Non-pigmented ciliary epithelial cell (primary cell): ENCODE results near the gene KCNA1.

Experiments
- DNase-seq: peaks from one replicate; pipeline ENCODE4 v3.0.0-alpha.2; 2010; ENCODE audit warnings: low read depth

Gene KCNA1

DNA sequence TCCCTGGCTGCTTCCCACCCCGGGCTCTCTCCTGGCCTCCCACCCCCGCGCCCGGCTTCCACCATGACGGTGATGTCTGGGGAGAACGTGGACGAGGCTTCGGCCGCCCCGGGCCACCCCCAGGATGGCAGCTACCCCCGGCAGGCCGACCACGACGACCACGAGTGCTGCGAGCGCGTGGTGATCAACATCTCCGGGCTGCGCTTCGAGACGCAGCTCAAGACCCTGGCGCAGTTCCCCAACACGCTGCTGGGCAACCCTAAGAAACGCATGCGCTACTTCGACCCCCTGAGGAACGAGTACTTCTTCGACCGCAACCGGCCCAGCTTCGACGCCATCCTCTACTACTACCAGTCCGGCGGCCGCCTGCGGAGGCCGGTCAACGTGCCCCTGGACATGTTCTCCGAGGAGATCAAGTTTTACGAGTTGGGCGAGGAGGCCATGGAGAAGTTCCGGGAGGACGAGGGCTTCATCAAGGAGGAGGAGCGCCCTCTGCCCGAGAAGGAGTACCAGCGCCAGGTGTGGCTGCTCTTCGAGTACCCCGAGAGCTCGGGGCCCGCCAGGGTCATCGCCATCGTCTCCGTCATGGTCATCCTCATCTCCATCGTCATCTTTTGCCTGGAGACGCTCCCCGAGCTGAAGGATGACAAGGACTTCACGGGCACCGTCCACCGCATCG, 1.8 kb downstream of the KCNA1 start:
- DNase-seq: no peak

DNA sequence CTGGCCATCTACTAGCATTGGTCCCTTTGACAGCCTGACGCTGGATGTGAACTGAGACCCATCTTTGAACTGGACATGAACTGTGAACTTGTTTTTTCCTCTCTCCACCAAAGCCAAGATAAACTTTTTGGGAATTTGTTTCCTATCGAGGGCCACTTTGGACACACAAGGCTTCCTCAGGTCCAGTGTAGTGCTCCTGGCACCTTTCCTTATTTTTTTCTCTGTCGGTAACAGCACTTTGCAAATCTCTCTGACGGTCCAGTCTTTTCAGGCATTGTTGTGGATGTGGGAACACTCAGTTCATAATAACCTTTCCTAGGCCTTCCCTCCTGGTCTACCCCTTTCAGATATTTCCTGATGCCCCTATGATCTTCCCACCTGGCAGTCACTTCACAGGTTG, 5.0 kb downstream of the KCNA1 start:
- no peak for DNase-seq

DNA sequence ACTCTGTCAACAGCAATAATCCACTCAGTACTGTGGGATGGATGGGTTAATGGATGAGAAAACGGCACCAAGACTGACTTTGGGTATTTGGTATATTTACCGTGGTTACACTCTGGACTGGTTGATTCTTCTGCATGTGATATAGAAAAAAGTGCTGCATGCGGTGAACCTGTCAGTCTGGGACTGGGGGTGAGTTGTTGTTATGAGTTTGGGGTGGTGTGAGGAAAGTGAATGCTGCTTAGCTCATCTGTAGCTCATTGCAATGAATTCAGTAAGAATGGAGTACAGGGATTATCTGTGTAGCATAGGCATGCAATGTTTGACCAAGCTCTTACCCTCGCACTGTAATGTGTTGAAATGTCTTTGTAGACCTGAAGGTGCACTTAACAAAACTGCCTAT, 6.0 kb downstream of the KCNA1 start:
- no peak for DNase-seq

DNA sequence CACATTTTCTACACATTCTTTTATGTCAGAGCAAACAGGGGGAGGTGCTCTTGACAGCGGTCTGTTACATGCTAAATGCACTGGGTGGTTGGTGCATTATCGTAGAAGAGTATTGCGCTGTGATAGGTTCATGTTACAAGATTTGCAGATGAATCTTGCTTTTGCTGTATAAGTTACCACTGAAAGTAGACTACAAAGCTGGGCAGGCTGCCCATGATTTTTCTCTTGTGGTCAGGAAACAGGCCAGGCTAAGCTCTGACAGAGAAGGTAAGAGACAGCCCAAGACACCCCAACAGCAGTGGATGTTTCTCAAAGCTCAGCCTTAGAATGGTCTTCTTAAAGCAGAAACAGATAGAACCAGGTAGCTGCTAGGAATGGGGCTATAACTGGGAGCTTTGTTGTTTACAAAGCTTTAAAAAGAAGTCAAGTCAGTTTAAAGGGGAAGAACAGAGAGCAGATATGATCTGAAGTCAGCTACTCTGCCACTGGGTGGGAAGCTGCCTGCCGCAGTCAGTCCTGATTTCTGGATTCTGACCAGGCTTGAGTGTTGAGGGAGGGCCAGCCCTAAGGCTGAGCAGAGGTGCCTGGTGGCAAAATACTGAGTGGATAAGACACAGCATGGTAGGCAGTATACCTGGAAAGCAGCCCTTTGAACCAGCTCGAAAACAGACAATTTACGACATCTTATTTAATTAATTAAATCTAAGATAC, 9.4 kb downstream of the KCNA1 start:
- DNase-seq: no peak

DNA sequence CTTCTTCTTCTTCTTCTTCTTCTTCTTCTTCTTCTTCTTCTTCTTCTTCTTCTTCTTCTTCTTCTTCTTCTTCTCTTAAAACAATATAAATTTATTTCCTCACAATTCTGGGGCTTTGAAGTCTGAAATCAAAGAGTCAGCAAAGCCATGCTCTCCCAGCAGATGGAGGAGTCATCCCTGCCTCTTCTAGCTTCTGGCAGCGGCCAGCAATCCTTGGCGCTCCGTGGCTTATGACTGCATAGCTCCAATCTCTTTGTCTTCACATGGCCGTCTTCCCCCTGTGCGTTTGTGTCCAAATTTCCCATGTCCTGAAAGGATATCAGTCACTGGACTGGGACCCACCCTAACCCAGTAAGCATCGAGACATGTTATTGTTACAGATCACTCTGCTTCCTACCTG, 22.9 kb downstream of the KCNA1 start:
- no peak for DNase-seq

DNA sequence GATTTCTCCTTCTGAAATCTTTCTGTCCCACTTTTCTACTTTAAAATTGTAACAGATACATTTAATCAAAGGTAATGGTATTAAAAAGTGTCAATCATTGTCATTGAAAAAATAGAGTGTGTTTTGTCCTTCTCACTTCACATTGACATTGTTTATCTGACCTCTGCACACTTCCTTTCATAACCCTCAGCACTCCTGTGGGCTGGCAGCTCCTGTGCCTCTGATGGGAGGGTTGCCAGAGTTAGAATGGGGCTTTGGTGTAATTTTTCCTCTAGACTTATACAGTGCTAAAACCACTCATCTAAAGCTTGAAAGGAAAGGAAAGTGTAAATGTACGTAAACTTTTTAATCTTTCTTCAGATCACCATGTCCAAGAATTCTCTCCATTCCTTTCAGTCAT, 23.7 kb downstream of the KCNA1 start:
- DNase-seq: no peak

DNA sequence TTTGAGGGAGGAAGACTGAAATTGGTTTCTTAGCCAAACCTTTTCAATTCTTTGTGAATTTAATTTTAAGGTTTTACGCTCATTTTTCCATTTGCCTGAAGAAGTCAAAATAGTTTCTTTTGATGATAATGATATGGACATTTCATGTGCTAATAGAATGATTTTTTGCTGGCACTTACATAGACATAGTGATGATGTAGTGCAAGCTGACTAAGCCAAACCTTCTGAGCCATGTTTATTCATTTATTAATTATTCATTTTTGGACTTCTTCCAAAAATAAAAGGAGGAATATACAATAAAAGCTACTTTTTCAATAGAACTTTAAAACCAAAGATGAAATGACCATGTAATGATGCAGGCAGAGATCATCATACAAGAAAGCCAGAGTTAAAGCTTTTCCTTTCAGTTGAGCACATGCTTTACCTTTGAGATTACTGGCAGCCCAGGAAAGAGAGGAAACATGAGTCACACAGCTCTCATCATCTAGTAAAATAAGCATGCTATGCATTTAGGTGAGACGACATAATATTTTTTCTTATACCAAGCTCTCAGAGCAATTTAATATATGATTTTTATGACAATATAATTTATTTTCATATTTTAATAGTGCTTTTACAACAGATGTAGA, 24.8 kb downstream of the KCNA1 start:
- DNase-seq: no peak

DNA sequence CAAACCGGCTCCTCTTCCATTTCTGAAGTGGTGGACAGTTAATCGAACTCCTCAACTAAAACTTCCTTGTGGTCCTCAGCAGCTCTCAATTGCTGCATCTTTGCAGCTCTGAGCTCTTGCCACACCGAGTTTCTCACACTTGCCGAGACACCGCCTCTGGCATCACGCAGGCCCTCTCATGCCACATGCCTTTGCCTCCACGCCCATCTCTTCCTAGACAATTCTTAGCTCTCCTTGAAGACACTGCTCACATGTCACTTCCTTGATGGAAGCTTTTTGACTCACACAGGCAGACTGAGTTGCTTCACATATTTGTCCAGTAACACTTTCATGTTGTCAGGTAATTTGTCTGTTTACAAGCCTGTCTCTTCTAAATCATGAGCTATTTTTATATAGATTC, 29.2 kb downstream of the KCNA1 start:
- DNase-seq: no peak

DNA sequence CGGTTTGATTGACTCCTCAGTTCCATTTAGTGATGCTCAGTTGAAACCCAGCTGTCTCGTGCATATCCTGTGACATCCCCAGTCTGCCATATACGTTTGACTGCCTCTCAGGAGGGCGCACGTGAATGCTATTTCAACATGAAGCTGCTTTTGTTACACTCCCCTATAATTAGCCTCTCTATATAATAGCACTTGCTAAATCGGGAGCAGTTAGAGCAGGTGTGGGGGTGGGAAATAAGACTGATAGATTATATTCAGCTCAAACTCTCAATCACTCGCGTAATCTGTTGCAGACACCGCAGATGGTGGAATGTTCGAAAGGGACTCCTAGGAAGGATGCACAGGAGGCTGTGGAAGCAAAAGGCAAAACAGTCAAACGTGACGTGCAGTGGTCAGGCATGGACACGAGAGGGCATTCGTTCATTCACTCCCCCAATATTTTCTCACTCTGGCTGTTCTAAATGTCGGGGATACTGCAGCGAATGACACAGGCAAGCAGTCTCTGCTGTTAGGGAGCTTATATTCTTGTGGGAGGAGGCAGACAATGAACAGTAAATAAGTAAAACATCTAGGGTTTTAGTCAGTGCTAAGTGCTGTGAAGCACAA, 29.8 kb downstream of the KCNA1 start:
- no peak for DNase-seq

DNA sequence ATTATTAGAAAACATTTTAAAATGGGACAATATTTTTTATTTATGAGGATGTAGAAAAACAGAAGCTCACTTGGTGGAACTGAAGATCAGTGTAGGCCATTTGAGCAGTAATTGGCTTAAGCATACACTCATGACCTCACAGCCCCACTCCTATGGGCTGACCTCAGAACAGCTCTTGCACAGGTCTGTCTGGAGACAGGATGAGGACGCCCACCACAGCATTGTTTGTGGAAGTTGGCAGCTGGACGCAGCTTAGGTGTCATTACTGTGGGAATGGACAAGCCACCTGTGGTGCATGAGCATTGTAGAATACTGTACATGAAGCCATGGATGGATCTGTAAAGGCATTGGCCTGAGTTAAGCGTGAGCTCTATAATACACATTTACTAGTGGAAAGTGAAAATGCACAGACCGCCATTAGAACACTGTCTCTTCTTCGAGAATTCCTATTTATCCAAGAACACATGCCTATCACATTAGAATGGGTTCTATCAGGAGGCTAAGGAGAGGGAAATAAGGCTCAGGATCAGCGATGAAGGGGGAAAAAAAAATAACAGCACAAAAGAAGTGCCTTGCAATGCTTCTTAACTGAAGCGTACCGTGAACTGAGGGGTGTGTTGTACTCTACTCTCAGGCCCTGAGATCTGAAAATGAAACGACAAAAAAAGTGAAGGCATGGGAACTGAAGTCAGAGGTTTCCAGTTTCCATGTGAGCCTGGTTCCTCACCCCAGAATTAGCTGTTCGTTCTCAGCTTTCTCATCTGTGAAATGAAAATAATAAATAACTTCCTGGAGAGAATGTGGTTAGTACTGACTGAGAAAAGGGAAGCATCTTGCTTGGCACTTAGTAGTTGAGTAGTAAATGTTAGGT, 33.6 kb downstream of the KCNA1 start:
- DNase-seq: no peak

DNA sequence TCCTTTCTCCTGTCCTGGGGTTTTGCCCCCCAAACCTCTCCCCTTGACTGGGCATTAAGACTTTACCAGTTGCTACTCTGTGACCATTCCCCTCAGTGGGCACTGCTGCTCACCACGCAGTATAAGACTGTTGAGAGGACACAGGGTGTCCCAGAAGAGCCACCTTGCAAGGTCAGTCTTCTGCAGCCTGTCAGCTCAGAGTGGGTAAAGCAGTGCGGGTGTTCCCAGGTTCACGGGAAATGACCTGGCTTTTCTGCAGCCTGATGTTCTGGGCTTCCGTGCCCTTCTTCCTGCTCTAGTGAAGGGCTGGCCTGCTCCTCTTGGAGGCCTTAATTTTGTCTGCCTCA, 34.2 kb downstream of the KCNA1 start:
- no peak for DNase-seq

DNA sequence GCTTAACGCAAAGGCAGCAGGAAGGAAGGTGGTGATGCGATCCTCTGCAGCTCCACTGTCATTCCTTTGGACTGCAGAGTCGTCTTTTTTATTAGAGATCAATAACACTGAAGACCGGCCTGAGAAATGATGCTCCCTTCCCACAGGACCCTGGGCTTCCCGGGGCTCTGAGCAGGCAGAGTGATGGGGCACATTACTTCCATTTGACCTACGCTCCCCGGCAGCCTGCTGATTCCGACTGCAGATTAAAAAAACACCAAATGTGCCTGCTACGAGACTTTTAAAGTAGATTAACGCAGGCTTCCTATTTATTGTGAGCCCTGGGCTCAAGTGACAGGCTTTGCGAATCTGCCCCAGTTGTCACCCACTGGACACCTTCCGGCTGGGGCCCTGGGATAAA, 37.5 kb downstream of the KCNA1 start:
- no peak for DNase-seq

DNA sequence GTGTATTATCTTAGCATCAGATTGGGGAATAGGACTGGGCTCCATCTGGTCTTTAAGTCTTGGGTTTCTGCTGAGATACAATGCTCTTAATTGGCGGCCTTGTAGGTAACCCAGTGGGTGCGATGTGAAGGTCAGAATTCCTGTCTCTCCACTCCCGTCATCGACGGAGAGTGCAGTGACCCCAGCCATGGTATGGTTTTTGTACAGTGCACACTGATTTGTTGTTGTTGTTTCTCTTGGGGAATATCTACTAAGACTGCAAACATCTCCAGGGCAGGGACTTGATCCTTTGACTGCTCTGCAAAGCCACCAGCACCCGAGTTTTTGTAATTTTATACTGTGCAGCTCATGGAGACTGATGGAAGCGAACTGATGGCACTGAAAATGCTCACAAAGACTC, 41.4 kb downstream of the KCNA1 start:
- DNase-seq: no peak

DNA sequence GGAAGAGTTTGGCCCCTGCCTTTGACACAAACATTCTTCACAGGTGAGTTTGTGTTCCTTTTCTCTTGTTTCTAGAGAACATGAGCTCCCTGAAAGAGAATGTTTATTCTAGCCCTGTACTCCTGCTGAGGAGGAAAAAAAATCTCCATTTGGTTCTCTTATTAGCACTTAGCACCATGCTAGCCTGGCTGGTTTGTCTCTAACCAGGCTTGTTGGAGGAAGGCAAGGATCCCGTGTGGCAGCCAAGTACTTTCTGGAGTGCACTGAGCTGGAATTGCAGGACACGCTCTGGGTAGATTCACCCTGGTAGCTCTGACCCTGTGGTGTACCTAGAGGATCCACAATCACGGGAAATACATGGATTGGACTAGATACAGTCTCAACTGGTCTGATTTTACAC, 41.9 kb downstream of the KCNA1 start:
- DNase-seq: no peak

DNA sequence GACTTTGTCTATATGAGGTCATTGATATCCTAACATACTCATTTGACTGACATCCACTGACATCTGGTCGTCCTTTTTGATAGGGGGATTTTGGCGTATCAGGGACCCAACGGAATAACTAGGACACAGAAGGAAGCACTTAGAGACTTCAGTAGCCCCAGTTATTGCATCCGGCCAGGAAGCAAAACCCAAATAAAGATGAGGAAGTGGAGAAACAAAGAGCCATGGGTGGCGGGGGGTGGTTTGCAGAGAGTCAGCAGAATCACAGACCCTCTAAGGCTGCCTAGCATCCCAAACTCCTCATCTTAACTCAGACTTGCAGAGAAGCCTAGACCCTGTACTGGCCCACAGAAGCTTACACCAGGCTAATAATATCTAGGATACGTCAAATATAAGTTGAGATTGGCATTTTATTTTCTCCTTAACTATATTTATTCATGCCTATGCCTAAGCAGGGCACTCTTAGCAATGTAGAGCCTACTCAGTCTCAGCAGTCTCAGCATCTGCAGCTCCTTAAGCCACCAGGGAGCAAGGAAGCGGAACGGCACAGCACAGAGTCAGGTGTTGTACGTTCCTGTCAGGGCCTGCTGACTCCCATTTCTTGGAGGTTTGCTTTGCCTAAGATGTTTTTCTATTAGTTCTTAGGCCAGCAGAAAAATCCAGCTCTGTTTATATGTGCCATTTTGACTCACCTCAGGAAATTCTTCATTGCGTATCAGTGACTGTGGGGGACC, 45.1 kb downstream of the KCNA1 start:
- no peak for DNase-seq

DNA sequence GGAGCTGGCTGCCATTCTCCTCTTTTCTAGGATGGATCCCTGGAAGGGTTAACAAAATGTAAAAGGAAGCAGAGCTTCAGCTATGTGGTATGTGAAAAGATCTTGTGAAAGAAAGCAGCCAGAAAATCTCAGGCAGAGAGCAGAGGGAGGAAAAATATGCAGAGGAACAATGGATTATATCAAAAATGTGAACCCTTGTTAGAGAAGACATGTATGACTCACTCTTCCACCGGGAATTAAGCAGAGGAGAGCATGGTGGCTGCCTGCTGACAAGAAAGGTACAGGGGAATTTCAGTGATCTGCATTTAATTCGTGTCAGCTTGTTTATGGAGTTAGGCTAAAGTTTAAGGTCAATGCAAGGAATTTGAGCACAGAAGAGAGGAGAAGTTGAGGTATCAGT, 46.3 kb downstream of the KCNA1 start:
- no peak for DNase-seq

DNA sequence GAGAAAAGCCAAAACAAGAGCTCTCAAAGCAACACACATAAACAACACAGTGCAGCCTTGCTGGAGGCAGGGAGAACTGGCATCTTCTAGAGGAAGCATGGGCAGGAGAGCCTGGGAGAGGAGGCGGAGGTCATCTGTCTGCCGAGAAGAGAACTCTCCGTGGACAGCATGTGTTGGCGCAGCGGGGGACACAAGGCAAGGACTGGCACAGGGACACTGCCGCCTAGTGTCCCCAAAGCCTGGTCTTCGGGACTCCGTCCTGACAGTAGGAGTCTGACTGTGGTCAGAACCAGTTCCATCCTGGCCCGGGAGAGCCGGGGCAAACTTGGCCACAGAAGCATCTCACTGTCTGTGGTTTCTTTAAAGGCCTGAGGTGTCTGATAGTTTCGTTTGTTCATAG, 47.3 kb downstream of the KCNA1 start:
- no peak for DNase-seq

DNA sequence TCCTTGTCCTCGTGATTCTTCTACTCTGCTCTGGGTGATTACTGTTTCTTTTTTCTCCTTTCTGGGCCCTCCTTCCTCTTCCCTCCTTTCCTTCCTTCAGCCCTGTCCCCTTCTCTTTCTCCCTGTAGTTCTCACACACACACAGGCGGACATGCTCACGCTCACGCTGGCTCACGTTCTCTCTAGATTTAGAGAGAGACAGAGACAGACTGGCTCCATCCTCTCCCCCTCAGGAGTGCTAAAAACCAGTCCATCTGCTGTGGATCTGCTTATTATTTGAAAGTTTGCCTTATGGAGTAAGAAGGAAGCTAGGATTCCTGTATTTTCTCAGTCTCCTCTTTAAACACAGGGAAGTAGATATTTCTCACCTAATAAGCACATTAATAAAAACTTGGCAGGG, 48.1 kb downstream of the KCNA1 start:
- no peak for DNase-seq

DNA sequence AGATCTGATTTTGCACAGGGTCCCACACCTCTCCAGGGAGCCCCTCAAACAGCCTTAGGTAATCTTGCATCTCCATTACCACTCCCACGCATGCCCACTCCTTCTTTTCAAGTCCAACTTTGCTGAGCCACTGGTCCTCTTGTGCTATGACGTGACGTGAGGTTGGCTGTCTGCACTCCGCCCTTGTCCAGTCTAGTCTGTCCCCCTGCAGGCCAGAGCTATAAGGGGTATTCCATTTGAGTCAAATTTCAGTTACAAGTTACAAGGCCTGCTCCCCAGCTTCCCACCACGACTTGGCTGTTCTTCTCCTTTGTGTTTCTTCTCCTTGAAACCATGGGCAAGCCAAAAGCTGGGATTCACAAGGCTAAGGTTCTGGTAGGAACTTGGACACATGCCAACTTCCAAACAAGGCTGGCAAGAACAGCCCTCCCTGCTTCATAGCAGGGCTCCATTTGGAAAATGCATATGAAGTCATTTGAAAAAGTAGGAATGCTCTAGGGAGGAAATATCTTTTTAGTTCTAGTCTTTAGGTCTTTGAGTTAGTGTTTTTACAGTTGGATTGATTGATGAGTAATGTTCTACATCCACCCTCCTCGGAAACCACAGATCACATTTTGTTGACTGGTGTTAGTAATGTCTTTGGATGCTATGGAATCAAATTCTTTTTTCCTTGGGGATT, 49.1 kb downstream of the KCNA1 start:
- no peak for DNase-seq

DNA sequence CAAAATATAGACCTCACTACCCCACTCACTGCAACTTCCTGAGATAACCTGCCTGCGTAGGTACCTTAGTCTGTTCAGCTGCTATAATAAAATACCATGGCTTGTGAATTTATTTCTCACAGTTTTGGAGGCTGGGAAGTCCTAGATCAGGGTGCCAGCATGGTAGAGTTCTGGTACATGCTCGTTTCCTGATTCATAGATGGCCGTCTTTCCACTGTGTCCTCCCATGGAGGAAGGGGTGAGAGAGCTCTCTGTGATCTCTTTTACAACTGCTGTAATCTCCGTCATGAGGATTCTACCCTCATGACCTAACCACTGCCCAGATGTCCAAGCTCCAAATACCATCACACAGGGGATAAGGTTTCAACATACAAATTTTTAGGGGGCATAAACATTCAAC, 49.7 kb downstream of the KCNA1 start:
- DNase-seq: no peak

DNA sequence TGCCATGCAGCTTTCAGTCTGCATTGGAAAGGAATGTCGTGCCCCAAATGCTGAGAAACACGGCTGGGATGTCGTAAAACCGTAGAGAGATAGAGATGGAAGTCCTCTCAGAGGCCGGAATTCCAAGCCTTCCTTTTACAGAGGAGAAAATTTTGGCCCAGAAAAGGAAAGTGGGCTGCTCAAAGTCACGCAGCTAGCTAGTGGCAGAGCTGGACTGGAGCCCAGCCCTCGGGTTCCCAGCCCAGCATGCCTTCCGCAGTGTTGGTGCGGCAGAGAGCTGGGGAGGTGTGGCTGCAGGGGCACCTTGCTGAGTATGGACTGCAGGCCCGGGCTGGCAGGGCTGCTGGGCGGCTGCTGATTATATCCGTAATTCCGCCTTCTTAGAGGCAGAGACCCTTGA, 50.3 kb downstream of the KCNA1 start:
- DNase-seq: no peak
